ENCODE measurements around the gene PTGER1. TPM values are rescaled to one million over a fixed set of nuclear protein-coding genes. Genes with fewer than 3 reads are reported as not detected.

The PTGER1 gene
- total and polyA plus RNA-seq, 2 of the 13 experiments (the other 11 are each of a cell fraction or from before 2014, with no cell fraction given) = 0.13 TPM; not detected in 1

DNA sequence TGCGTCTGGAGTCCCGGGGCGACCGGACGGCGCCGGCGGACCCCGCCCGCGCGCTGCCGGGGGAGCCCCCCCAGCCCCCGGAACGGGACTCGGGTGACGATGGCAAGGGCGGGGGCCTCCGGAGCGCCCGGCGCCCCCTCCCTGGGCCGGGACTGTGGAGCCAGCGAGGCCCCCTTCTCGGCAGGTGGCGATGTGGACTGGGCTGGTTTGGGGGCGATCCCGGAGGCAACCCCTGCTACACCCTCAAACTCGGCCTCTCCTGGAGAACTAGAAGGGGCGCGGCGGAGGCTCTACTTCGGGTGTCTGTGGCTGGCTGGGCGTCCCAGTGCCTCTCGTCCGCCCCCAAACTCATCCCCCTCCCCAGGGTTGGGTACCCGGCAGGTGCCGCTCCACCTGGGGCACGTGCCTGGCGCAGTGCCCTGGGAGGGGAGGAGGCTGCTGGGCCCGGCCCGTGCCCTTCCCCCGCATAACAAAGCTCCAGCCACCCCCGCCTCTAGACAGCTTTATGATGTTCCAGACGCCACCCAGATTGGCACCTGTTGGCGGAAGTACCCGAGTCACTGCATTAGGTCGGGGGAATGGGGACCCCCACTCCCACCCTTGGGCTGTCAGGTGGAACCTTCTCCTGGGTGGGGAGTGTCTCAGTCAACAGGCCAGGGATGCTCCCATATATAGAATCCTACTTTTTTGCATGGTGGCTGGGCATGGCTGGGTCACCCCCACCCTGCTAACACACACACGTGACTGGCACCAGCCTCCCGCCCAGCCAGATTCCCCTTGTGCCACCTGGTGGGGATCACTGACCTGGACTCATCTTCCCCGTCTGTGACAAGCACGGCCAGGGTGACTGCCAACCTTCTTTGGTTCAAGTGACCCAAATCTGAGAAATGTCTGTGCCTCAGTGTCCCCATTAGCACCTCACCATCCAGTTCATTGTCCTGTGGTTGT is 41.3 kb downstream of the PTGER1 start (continued):
- 0 out of 2 replicates have a peak, but pooled peaks have one; percentile 22 for TF ChIP-seq NRL (CRISPR knock-in tag; IDR thresholded peaks at IDR 0.05; ENCODE audit: borderline replicate concordance)
- no peak for TF ChIP-seq ZNF292 (CRISPR knock-in tag; IDR thresholded peaks at IDR 0.05; ENCODE audit: borderline replicate concordance, low read depth)
- no peak for TF ChIP-seq RBM39 (IDR thresholded peaks at IDR 0.05; ENCODE audit: low read depth, low read length, poor library complexity, severe bottlenecking)
- TF ChIP-seq, protein P1, sequence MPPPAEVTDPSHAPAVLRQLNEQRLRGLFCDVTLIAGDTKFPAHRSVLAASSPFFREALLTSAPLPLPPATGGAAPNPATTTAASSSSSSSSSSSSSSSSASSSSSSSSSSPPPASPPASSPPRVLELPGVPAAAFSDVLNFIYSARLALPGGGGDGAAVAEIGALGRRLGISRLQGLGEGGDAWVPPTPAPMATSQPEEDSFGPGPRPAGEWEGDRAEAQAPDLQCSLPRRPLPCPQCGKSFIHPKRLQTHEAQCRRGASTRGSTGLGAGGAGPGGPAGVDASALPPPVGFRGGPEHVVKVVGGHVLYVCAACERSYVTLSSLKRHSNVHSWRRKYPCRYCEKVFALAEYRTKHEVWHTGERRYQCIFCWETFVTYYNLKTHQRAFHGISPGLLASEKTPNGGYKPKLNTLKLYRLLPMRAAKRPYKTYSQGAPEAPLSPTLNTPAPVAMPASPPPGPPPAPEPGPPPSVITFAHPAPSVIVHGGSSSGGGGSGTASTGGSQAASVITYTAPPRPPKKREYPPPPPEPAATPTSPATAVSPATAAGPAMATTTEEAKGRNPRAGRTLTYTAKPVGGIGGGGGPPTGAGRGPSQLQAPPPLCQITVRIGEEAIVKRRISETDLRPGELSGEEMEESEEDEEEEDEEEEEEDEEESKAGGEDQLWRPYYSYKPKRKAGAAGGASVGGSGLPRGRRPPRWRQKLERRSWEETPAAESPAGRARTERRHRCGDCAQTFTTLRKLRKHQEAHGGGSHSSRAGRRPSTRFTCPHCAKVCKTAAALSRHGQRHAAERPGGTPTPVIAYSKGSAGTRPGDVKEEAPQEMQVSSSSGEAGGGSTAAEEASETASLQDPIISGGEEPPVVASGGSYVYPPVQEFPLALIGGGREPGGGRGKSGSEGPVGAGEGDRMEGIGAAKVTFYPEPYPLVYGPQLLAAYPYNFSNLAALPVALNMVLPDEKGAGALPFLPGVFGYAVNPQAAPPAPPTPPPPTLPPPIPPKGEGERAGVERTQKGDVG (CRISPR knock-in tag; IDR thresholded peaks at IDR 0.05; ENCODE audit: borderline replicate concordance) = no peak
- TF ChIP-seq MLLT10 (CRISPR knock-in tag; IDR thresholded peaks at IDR 0.05) = no peak
- TF ChIP-seq NFATC3 (CRISPR knock-in tag; IDR thresholded peaks at IDR 0.05) = no peak
- no peak for TF ChIP-seq CC2D1A (CRISPR knock-in tag; IDR thresholded peaks at IDR 0.05)
- TF ChIP-seq, protein P2, sequence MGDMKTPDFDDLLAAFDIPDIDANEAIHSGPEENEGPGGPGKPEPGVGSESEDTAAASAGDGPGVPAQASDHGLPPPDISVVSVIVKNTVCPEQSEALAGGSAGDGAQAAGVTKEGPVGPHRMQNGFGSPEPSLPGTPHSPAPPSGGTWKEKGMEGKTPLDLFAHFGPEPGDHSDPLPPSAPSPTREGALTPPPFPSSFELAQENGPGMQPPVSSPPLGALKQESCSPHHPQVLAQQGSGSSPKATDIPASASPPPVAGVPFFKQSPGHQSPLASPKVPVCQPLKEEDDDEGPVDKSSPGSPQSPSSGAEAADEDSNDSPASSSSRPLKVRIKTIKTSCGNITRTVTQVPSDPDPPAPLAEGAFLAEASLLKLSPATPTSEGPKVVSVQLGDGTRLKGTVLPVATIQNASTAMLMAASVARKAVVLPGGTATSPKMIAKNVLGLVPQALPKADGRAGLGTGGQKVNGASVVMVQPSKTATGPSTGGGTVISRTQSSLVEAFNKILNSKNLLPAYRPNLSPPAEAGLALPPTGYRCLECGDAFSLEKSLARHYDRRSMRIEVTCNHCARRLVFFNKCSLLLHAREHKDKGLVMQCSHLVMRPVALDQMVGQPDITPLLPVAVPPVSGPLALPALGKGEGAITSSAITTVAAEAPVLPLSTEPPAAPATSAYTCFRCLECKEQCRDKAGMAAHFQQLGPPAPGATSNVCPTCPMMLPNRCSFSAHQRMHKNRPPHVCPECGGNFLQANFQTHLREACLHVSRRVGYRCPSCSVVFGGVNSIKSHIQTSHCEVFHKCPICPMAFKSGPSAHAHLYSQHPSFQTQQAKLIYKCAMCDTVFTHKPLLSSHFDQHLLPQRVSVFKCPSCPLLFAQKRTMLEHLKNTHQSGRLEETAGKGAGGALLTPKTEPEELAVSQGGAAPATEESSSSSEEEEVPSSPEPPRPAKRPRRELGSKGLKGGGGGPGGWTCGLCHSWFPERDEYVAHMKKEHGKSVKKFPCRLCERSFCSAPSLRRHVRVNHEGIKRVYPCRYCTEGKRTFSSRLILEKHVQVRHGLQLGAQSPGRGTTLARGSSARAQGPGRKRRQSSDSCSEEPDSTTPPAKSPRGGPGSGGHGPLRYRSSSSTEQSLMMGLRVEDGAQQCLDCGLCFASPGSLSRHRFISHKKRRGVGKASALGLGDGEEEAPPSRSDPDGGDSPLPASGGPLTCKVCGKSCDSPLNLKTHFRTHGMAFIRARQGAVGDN (CRISPR knock-in tag; IDR thresholded peaks at IDR 0.05) = peak; percentile 27; the same call in 1 of the 2 replicates
- TF ChIP-seq, protein P3, sequence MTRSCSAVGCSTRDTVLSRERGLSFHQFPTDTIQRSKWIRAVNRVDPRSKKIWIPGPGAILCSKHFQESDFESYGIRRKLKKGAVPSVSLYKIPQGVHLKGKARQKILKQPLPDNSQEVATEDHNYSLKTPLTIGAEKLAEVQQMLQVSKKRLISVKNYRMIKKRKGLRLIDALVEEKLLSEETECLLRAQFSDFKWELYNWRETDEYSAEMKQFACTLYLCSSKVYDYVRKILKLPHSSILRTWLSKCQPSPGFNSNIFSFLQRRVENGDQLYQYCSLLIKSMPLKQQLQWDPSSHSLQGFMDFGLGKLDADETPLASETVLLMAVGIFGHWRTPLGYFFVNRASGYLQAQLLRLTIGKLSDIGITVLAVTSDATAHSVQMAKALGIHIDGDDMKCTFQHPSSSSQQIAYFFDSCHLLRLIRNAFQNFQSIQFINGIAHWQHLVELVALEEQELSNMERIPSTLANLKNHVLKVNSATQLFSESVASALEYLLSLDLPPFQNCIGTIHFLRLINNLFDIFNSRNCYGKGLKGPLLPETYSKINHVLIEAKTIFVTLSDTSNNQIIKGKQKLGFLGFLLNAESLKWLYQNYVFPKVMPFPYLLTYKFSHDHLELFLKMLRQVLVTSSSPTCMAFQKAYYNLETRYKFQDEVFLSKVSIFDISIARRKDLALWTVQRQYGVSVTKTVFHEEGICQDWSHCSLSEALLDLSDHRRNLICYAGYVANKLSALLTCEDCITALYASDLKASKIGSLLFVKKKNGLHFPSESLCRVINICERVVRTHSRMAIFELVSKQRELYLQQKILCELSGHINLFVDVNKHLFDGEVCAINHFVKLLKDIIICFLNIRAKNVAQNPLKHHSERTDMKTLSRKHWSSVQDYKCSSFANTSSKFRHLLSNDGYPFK (CRISPR knock-in tag; IDR thresholded peaks at IDR 0.05; ENCODE audit: borderline replicate concordance) = no peak
- TF ChIP-seq, protein P4, sequence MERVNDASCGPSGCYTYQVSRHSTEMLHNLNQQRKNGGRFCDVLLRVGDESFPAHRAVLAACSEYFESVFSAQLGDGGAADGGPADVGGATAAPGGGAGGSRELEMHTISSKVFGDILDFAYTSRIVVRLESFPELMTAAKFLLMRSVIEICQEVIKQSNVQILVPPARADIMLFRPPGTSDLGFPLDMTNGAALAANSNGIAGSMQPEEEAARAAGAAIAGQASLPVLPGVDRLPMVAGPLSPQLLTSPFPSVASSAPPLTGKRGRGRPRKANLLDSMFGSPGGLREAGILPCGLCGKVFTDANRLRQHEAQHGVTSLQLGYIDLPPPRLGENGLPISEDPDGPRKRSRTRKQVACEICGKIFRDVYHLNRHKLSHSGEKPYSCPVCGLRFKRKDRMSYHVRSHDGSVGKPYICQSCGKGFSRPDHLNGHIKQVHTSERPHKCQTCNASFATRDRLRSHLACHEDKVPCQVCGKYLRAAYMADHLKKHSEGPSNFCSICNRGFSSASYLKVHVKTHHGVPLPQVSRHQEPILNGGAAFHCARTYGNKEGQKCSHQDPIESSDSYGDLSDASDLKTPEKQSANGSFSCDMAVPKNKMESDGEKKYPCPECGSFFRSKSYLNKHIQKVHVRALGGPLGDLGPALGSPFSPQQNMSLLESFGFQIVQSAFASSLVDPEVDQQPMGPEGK (CRISPR knock-in tag; IDR thresholded peaks at IDR 0.05) = peak; percentile 11; the same call in 1 of the 2 replicates
- TF ChIP-seq GABPB1 (CRISPR knock-in tag; IDR thresholded peaks at IDR 0.05) = peak; percentile 22; the same call in 1 of the 2 replicates
- TF ChIP-seq, protein P5, sequence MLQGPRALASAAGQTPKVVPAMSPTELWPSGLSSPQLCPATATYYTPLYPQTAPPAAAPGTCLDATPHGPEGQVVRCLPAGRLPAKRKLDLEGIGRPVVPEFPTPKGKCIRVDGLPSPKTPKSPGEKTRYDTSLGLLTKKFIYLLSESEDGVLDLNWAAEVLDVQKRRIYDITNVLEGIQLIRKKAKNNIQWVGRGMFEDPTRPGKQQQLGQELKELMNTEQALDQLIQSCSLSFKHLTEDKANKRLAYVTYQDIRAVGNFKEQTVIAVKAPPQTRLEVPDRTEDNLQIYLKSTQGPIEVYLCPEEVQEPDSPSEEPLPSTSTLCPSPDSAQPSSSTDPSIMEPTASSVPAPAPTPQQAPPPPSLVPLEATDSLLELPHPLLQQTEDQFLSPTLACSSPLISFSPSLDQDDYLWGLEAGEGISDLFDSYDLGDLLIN (CRISPR knock-in tag; IDR thresholded peaks at IDR 0.05; ENCODE audit: borderline replicate concordance) = 0 out of 2 replicates have a peak, but pooled peaks have one; percentile 24
